NCI-H748 (cell line): ENCODE measurements around the gene EML2.
"Not testable (repeated sequence)": the region's sequence is repeated elsewhere in the genome, so short reads cannot be mapped to it uniquely, and the experiment has no call there.

Experiments
- DNase-seq: peaks from one replicate; lab custom pipeline; 2025; ENCODE audit not compliant: unreplicated experiment; lab: John Stamatoyannopoulos, UW

The EML2 gene

GRCh38 chr19:45638930-45639729 is at the start of gene EML2:
Gene EML2, minus strand, starts transcription at chr19:45639397. Its CDS starts 21 bp downstream, at chr19:45639376.
- peak; percentile 79 for DNase-seq

- no peak for DNase-seq
These were observed 48.4 kb upstream of the EML2 start for GRCh38 chr19:45687599-45687998.

- DNase-seq = not testable (repeated sequence)
These were observed 45.8 kb upstream of the EML2 start for GRCh38 chr19:45685045-45685444.

DNA sequence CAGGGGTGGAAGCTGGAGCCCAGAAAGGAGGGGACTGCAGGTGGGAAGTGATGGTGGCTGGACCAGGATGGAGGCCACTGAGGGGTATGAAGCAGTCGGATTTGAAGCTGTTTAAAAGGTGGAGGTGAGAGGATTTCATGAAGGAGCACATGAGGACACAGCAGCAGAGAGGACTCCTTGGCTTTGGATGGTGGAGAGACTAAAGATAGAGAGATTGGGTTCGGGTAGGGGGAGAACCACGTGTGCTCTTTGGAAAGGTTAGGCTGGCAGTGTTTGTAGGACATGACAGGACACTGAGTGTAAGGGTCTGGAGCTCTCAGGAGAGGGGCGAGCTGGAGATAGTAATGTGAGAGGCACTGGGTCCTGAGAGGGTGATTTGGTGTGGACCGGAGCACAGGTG is 43.7 kb upstream of the EML2 start:
- DNase-seq = no peak

DNA sequence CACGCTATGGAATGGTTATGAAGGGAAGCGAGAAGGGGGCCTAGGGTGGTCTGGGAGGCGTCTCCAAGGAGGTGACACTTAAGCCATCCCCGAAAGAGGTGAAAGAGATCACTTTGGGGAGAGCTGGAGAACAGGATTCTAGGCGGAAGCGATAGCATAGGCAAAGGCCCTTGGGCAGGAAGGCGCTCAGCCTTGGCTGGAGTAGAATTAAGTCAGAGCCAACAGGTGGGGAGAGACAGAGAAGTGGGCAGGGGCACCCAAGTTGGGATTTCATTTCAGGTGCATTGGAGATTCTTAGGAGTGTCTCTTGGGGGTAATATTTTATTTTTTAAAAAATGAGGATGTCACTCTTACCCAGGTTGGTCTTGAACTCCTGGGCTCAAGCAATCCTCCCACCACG is 42.9 kb upstream of the EML2 start:
- no peak for DNase-seq

DNA sequence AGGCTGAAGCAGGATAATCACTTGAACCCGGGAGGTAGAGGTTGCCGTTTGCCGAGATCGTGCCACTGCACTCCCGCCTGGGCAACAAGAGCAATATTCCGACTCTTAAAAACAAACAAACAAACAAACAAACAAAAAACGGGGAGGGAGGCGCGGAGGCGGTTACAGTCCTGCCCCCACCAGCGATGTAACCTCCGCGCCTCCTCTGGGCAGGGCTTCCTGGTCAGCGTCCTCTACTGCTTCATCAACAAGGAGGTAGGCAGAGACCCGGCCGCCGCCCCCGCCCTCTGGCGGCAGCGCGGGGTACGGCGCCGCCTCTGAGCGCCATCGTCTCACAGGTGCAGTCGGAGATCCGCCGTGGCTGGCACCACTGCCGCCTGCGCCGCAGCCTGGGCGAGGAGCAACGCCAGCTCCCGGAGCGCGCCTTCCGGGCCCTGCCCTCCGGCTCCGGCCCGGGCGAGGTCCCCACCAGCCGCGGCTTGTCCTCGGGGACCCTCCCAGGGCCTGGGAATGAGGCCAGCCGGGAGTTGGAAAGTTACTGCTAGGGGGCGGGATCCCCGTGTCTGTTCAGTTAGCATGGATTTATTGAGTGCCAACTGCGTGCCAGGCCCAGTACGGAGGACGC is 42.3 kb upstream of the EML2 start:
- DNase-seq = peak; percentile 87

GRCh38 chr19:45677351-45678230 is 38.4 kb upstream of the EML2 start:
- DNase-seq = peak; percentile 98

DNA sequence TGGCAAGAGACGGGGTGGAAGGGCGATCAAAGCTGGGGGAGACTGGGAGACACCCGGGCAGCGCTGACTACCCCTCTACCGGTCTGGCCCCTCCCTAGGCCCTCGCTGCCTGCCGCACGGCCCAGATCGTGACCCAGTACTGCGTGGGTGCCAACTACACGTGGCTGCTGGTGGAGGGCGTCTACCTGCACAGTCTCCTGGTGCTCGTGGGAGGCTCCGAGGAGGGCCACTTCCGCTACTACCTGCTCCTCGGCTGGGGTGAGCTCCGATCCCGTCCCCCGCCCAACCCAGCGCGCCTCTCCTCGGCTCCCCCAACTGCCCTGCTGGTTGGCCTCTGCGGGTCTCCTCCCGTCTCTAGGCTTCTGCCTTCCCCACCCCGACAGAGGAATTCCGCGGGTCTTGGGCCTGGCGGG is 37.7 kb upstream of the EML2 start:
- DNase-seq = peak; percentile 76

DNA sequence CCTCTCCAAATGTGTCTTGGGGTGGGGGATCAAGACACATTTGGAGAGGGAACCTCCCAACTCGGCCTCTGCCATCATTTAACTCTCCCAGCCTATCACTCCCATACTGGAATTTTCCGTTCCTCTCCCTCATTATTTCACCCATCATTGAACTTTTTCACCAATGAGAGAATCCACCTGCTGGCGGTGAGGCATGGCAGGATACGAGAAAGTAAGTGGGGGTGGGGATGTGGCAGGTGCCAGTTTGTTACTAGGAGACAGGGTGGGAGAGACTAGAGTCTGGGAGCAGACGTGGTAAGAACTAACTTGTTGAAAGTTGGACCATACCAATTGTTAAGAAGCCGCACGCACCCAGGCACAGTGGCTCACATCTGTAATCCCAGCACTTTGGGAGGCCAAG is 35.7 kb upstream of the EML2 start:
- DNase-seq = peak; percentile 38

- peak; percentile 61 for DNase-seq
These were observed 31.7 kb upstream of the EML2 start for GRCh38 chr19:45670670-45671453.

GRCh38 chr19:45668342-45668871 is 29.2 kb upstream of the EML2 start:
- peak; percentile 46 for DNase-seq

DNA sequence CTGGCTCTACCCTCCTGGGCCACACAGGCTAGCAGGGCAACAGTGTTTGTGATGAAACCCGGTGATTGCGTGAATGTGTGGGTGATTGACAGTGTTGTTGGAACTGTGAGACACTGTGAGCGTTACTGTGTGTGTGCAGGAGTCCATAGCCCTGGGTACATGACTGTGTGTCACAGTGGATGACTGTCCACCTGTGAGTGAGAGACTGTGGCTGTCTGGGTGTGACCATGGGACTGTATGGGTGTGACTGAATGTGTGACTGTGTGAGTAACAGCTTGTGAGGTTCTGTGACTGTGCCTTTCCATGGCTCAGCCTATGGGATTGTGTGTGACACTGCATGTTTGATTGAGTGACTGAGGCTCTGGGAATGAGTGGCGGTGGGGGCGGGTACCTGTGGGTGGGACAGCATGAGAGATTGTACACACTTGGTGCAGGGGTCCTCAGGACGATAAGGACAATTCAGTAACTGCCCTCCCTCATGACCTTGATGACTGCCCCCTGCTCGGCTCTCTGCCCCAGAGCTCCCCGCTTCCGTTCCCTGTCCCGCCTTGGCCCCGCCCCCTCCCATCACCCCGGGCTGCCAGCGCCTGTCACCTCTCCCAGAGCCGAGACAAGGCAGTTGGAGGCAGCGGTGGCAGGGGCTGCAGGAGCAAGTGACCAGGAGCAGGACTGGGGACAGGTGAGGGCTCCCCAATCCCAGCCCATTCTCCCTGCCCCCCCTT is 28.6 kb upstream of the EML2 start, which contains the start of gene GIPR:
Gene GIPR (plus strand): TSS at position 602 of the 722 bp plus-strand sequence. CDS start 1,300 bp downstream, outside the sequence.
- peak; percentile 59 for DNase-seq

- no peak for DNase-seq
These were observed 25.4 kb upstream of the EML2 start for GRCh38 chr19:45664575-45664974.

GRCh38 chr19:45663800-45664199 is 24.6 kb upstream of the EML2 start:
- no peak for DNase-seq

- no peak for DNase-seq
These were observed 21.4 kb upstream of the EML2 start for GRCh38 chr19:45660636-45661035.

DNA sequence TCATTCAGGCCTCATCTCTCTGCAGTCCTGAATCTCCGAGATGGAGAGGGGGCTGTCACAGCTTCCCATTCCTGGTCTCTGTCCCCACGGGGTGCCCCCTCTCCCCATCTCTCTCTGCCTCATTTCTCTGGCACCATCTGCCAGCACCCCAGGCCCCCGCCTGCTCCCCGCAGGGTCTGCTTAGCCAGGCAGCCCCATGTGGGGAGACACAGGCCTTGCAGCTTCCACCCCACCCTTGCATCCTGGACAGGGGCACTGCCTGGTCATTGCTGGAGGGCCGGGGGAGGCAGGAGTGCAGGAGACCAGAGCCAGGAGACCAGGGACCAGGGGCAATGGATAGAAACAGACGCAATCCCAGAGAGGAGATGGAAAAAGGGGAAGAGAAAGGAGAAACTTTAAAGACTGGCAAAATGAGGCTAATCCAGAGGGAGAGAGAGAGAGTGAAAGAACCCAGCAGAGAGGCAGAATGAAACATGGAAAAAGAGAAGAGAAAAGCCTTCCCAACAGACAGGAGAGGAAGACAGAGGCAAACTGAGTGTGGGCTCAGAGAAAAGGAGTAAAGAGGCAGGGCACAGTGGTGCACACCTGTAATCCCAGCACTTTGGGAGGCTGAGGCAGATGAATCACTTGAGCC is 20.0 kb upstream of the EML2 start:
- DNase-seq = no peak

GRCh38 chr19:45657520-45658167 is 18.4 kb upstream of the EML2 start:
- DNase-seq = peak; percentile 51

DNA sequence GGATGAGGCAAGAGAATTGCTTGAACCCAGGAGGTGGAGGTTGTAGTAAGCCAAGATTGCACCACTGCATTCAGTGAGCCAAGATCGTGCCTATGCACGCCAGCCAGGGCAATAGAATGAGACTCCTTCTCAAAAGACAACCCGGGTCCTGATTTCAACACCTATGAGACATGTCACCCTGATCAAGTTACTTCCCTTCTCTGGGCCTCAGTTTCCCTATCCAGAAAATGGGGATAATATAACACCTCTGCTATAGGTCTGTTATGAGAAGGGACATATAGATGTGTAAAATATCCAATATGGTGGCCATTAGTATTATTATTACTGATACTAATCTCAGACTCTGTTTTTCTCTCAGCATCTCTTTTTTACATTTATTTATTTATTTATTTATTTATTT is 15.9 kb upstream of the EML2 start:
- DNase-seq = no peak

- no peak for DNase-seq
These were observed 14.4 kb upstream of the EML2 start for GRCh38 chr19:45653634-45654033.
